ENCODE measurements around the gene GNG3.
A peak's percentile ranks its signal among the peaks of the same experiment; 100 is the strongest.
"Not testable (repeated sequence)": the region's sequence is repeated elsewhere in the genome, so short reads cannot be mapped to it uniquely, and the experiment has no call there.

The GNG3 gene

GRCh38 chr11:62730076-62730475, 22.6 kb downstream of the GNG3 start:
- H3K9me3 ChIP-seq (ENCODE audit: low read length); H2AFZ ChIP-seq (ENCODE audit: low read depth, low read length); H3K27me3 ChIP-seq (ENCODE audit: insufficient read depth, low read length): not testable (repeated sequence)
- H3K36me3 ChIP-seq (ENCODE audit: insufficient read depth, low read length), result peaks cover 19% of the 10 kb centered on the region
- H3K4me1 ChIP-seq (ENCODE audit: insufficient read depth, low read length), result peaks cover 17% of the 10 kb centered on the region
- H3K4me3 ChIP-seq (ENCODE audit: low read length), result peak overlapping the region; percentile 85

DNA sequence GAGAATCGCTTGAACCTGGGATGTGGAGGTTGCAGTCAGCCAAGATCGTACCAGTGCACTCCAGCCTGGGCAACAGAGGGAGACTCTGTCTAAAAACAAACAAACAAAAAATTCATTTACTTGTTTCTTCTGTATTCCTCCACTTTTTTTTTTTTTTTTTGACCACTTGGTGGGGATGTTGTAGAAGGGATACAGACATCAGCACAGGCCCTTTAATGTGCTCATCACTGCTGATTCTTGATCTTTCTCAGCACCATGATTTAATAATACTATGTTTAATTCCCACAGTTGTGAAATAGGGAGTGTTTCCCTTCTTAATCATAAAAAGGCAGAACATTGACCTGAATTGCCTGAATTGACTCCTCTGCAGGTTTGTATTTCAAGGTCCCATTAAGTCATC, 25.4 kb downstream of the GNG3 start:
- no peak overlapping the region for H3K4me3 ChIP-seq (ENCODE audit: low read length)

DNA sequence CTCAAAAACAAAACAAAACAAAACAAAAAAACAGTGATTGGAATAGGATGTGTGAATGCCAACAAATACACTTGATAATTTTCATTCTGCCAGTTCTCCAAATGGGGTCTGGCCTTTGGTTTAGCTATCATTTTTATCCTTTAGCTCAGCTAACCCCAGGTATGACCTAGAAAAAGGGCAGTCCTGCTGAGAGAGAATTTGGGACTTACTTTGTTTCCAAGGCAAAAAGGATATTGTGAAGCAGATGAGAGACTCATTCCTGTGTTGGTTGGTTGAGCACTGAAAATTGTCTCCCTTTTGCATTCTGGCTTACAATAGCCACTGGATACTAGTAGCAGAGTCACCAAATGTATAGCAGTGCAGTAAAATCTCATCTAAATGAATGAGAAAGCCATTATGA, 29.7 kb downstream of the GNG3 start:
- H3K9me3 ChIP-seq (ENCODE audit: low read length), result no peaks in the 10 kb centered on the region
- H3K4me3 ChIP-seq (ENCODE audit: low read length), result no peak overlapping the region
- H3K36me3 ChIP-seq (ENCODE audit: insufficient read depth, low read length), result peaks cover 45% of the 10 kb centered on the region

More for the DNA sequence above, 25.4 kb downstream of the GNG3 start:
- H3K4me1 ChIP-seq (ENCODE audit: insufficient read depth, low read length), result peaks cover 9% of the 10 kb centered on the region
- no peaks in the 10 kb centered on the region for H3K27me3 ChIP-seq (ENCODE audit: insufficient read depth, low read length)
- H2AFZ ChIP-seq (ENCODE audit: low read depth, low read length), result no peak overlapping the region
- H3K36me3 ChIP-seq (ENCODE audit: insufficient read depth, low read length), result peaks cover 25% of the 10 kb centered on the region
- no peaks in the 10 kb centered on the region for H3K9me3 ChIP-seq (ENCODE audit: low read length)

DNA sequence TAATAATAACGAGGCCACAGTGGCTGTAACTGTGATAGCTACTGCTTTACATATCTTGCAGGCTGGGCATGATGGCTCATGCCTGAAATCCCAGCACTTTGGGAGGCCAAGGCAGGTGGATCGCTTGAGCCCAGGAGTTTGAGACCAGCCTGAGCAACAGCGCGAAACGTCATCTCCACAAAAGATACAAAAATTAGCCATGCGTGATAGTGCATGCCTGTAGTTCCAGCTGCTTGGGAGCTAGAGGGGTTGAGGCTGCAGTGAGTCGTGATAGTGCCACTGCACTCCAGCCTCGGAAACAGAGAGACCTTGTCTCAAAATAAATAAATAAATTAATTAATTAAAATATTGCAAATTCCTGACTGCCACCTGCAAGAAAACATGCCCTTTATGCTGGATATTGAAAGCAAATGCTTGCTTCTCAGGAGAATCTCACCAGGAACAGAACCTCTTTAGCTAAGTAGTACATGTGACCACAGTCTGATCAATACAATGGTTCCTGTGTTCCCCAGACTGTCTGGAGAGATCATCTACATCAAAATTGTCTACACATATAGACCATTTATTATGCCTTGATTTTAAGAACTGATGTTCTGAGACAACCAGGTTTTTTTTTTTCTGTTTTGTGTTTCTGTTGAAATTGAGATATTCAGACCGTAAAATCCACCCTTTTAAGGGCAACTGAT, 40.1 kb downstream of the GNG3 start:
- no peak overlapping the region for H2AFZ ChIP-seq (ENCODE audit: low read depth, low read length)
- no peaks in the 10 kb centered on the region for H3K4me1 ChIP-seq (ENCODE audit: insufficient read depth, low read length)
- H3K36me3 ChIP-seq (ENCODE audit: insufficient read depth, low read length), result peaks cover 12% of the 10 kb centered on the region
- no peak overlapping the region for H3K4me3 ChIP-seq (ENCODE audit: low read length)
- H3K9me3 ChIP-seq (ENCODE audit: low read length), result no peaks in the 10 kb centered on the region
- H3K27me3 ChIP-seq (ENCODE audit: insufficient read depth, low read length), result no peaks in the 10 kb centered on the region

More for the DNA sequence above, 29.7 kb downstream of the GNG3 start:
- Histone ChIP-seq H2AFZ (ENCODE audit: low read depth, low read length) (no peak overlapping the region), H3K27me3 (ENCODE audit: insufficient read depth, low read length) (no peaks in the 10 kb centered on the region), H3K4me1 (ENCODE audit: insufficient read depth, low read length) (no peaks in the 10 kb centered on the region)

GRCh38 chr11:62749931-62750330, 42.5 kb downstream of the GNG3 start:
- peaks cover 17% of the 10 kb centered on the region for H3K36me3 ChIP-seq (ENCODE audit: insufficient read depth, low read length)
- not testable (repeated sequence) for H3K27me3 ChIP-seq (ENCODE audit: insufficient read depth, low read length); H3K9me3 ChIP-seq (ENCODE audit: low read length); H3K4me1 ChIP-seq (ENCODE audit: insufficient read depth, low read length); H2AFZ ChIP-seq (ENCODE audit: low read depth, low read length); H3K4me3 ChIP-seq (ENCODE audit: low read length)

- no peaks in the 10 kb centered on the region for H3K4me1 ChIP-seq (ENCODE audit: insufficient read depth, low read length)
- no peak overlapping the region for H2AFZ ChIP-seq (ENCODE audit: low read depth, low read length)
- H3K9me3 ChIP-seq (ENCODE audit: low read length), result no peaks in the 10 kb centered on the region
- peaks cover 17% of the 10 kb centered on the region for H3K36me3 ChIP-seq (ENCODE audit: insufficient read depth, low read length)
- no peak overlapping the region for H3K4me3 ChIP-seq (ENCODE audit: low read length)
- no peaks in the 10 kb centered on the region for H3K27me3 ChIP-seq (ENCODE audit: insufficient read depth, low read length)
These were observed 44.8 kb downstream of the GNG3 start for GRCh38 chr11:62752177-62752785.

GRCh38 chr11:62752994-62753735, 45.7 kb downstream of the GNG3 start:
- Histone ChIP-seq H3K9me3 (ENCODE audit: low read length) (no peaks in the 10 kb centered on the region), H3K27me3 (ENCODE audit: insufficient read depth, low read length) (no peaks in the 10 kb centered on the region), H3K36me3 (ENCODE audit: insufficient read depth, low read length) (peaks cover 17% of the 10 kb centered on the region), H3K4me1 (ENCODE audit: insufficient read depth, low read length) (no peaks in the 10 kb centered on the region), H2AFZ (ENCODE audit: low read depth, low read length) (peak overlapping the region; percentile 65), H3K4me3 (ENCODE audit: low read length) (peak overlapping the region; percentile 60)

DNA sequence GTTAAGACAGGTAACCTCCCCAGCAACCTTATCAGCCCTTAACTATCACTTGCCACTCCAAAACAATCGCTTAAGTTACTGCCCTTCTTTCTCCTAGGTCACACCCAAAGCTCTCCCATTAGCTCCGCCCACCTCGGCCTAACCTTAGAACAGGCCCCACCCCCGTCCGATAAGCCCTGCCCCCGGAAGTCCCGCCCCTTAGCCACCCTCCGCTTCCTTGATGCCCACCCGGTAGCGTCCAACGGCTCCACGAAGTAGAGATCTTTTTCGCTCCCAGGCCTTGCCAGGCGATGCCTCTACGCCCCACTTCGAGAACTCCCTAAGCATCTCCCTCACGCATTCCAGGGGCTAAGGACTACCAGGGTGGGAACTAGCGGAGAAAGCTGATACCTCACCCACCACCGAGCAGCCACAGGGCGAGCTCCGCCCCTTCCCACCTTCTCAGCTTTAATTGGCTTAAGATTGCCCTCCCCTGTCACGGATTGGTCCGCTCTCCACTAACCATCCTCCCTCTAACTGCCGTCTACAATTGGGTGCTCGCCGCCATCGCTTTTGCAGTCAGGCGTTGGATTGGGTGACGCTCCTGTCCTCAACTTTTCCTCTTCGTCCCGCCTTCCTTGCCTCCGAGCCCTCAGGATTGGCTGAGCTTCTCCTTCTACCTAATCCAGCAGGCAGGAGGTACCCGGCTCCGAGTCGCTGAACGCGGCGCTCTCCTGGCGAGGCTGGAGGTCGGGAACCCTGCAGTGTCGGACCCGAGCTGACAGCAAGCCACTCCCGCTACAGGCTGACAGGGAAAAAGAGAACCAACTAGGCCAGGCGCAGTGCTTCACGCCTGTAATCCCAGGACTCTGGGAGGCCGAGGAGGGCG, 46.5 kb downstream of the GNG3 start, which contains the start of gene ZBTB3:
Gene ZBTB3 (minus strand): TSS at position 425 of the 868 bp plus-strand sequence. CDS start 496 bp downstream, outside the sequence.
- Histone ChIP-seq H2AFZ (ENCODE audit: low read depth, low read length) (peak within 1 kb of the TSS; percentile 65), H3K4me1 (ENCODE audit: insufficient read depth, low read length) (no peaks in the 10 kb centered on the region), H3K4me3 (ENCODE audit: low read length) (peak within 1 kb of the TSS; percentile 60), H3K27me3 (ENCODE audit: insufficient read depth, low read length) (no peaks in the 10 kb centered on the region), H3K9me3 (ENCODE audit: low read length) (no peaks in the 10 kb centered on the region), H3K36me3 (ENCODE audit: insufficient read depth, low read length) (peaks cover 17% of the 10 kb centered on the region)

GRCh38 chr11:62755086-62755615, 47.7 kb downstream of the GNG3 start:
- Histone ChIP-seq H3K27me3 (ENCODE audit: insufficient read depth, low read length) (no peaks in the 10 kb centered on the region), H2AFZ (ENCODE audit: low read depth, low read length) (no peak overlapping the region), H3K4me1 (ENCODE audit: insufficient read depth, low read length) (no peaks in the 10 kb centered on the region), H3K9me3 (ENCODE audit: low read length) (no peaks in the 10 kb centered on the region), H3K36me3 (ENCODE audit: insufficient read depth, low read length) (peaks cover 13% of the 10 kb centered on the region), H3K4me3 (ENCODE audit: low read length) (no peak overlapping the region)

GRCh38 chr11:62757846-62758788, 50.6 kb downstream of the GNG3 start:
- Histone ChIP-seq H3K27me3 (ENCODE audit: insufficient read depth, low read length) (no peaks in the 10 kb centered on the region), H3K4me1 (ENCODE audit: insufficient read depth, low read length) (peaks cover 14% of the 10 kb centered on the region), H3K36me3 (ENCODE audit: insufficient read depth, low read length) (peaks cover 4% of the 10 kb centered on the region), H3K4me3 (ENCODE audit: low read length) (no peak overlapping the region), H2AFZ (ENCODE audit: low read depth, low read length) (peak overlapping the region; percentile 5), H3K9me3 (ENCODE audit: low read length) (no peaks in the 10 kb centered on the region)
